DOHH2 (cell line): ENCODE measurements around the gene SMOC2.

Experiments used
- H3F3A ChIP-seq: fragments of 200-600 bp; sonication (generic), shearing (Covaris generic); 2 replicates; pipeline ENCODE4 v1.6.0; 2016; ENCODE audit warnings: antibody characterized with exemption, mild to moderate bottlenecking; ENCODE audit not compliant: control insufficient read depth, insufficient read depth
- H3K27ac ChIP-seq: fragments of 200-600 bp; sonication (generic); 2 replicates; pipeline ENCODE4 v1.5.1; 2014; ENCODE audit warnings: low read depth, mild to moderate bottlenecking, low read length, moderate library complexity
- H3K27me3 ChIP-seq: fragments of 200-600 bp; sonication (generic); 2 replicates; pipeline ENCODE4 v1.6.1; 2014; ENCODE audit warnings: mild to moderate bottlenecking, low read length, mixed read lengths; ENCODE audit not compliant: control insufficient read depth
- H3K36me3 ChIP-seq: fragments of 200-600 bp; sonication (generic); 2 replicates; pipeline ENCODE4 v1.6.1; 2014; ENCODE audit warnings: mild to moderate bottlenecking, low read length, moderate library complexity, mixed read lengths; ENCODE audit not compliant: control insufficient read depth
- H3K4me1 ChIP-seq: fragments of 200-600 bp; sonication (generic); 2 replicates; pipeline ENCODE4 v1.6.1; 2014; ENCODE audit warnings: mild to moderate bottlenecking, low read length, mixed read lengths; ENCODE audit not compliant: control insufficient read depth
- H3K4me2 ChIP-seq: fragments of 200-600 bp; sonication (generic); 2 replicates; pipeline ENCODE4 v1.6.0; 2014; ENCODE audit warnings: mild to moderate bottlenecking, low read length, moderate library complexity
- H3K4me3 ChIP-seq: fragments of 200-600 bp; sonication (generic); 2 replicates; pipeline ENCODE4 v1.5.1; 2014; ENCODE audit warnings: mild to moderate bottlenecking, low read length, mixed read lengths
- H3K79me2 ChIP-seq: fragments of 200-600 bp; sonication (generic); 2 replicates; pipeline ENCODE4 v1.6.1; 2014; ENCODE audit warnings: mild to moderate bottlenecking, low read length, mixed read lengths; ENCODE audit not compliant: control insufficient read depth
- H3K9me2 ChIP-seq: fragments of 200-600 bp; sonication (generic); replicated peaks from 2 replicates; pipeline ENCODE4 v1.6.1; 2014; ENCODE audit warnings: mild to moderate bottlenecking, low read length, mixed read lengths; ENCODE audit not compliant: control insufficient read depth
- H3K9me3 ChIP-seq: fragments of 200-600 bp; sonication (generic); 2 replicates; pipeline ENCODE4 v1.6.1; 2014; ENCODE audit warnings: antibody characterized with exemption, low read length, mixed read lengths; ENCODE audit not compliant: control insufficient read depth, insufficient read depth
- H4K20me1 ChIP-seq: fragments of 200-600 bp; sonication (generic); 2 replicates; pipeline ENCODE4 v1.6.0; 2014; ENCODE audit warnings: low read depth, mild to moderate bottlenecking, antibody characterized with exemption, low read length, moderate library complexity; ENCODE audit not compliant: control insufficient read depth, insufficient read depth
- EZH2phosphoT487 ChIP-seq: fragments of 200-600 bp; sonication (generic); IDR thresholded peaks from 2 replicates; pipeline ENCODE4 v1.6.1; 2017; ENCODE audit warnings: borderline replicate concordance, mild to moderate bottlenecking, antibody characterized with exemption, low read length, moderate library complexity, mixed read lengths
- TF ChIP-seq, protein P1 (sequence below): fragments of 200-600 bp; sonication (generic); IDR thresholded peaks from one replicate; pipeline ENCODE4 v1.5.1; 2014; ENCODE audit warnings: antibody characterized with exemption, mild to moderate bottlenecking, low read depth, low read length; ENCODE audit not compliant: poor library complexity, severe bottlenecking

SMOC2 gene

DNA sequence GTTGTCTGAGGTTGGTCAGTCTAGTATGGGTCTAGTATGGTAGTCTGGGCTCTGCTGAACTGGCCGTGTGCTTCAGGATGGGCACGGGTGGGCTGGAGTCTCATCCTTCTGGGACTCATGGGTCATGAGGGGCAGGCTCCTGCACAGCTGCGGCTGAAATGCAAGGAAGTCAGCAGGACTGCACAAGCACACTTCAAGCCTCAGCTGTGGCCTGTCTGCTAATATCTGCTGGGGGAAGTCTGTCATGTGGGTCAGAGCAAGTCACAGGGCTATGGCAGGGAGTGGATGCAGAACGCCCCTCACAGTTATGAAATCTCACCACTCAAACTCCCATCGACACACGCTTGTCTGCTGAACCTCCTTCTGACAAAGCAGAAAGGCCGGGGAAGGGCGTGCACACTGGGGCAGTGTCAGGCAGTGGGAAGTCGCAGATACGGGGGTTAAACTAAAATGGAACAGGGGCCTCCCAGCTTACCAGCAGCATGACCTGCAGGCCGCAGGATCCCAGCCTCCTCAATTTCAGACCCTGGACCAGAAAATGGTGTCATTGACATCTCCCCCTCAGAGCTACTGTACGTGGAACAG, 229.5 kb downstream of the SMOC2 start:
- H3K4me3 ChIP-seq, result no peak overlapping the region
- no peaks in the 10 kb centered on the region for H4K20me1 ChIP-seq
- H3F3A ChIP-seq, result no peaks in the 10 kb centered on the region
- TF ChIP-seq, protein P1, sequence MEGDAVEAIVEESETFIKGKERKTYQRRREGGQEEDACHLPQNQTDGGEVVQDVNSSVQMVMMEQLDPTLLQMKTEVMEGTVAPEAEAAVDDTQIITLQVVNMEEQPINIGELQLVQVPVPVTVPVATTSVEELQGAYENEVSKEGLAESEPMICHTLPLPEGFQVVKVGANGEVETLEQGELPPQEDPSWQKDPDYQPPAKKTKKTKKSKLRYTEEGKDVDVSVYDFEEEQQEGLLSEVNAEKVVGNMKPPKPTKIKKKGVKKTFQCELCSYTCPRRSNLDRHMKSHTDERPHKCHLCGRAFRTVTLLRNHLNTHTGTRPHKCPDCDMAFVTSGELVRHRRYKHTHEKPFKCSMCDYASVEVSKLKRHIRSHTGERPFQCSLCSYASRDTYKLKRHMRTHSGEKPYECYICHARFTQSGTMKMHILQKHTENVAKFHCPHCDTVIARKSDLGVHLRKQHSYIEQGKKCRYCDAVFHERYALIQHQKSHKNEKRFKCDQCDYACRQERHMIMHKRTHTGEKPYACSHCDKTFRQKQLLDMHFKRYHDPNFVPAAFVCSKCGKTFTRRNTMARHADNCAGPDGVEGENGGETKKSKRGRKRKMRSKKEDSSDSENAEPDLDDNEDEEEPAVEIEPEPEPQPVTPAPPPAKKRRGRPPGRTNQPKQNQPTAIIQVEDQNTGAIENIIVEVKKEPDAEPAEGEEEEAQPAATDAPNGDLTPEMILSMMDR, result no peak
- H3K9me2 ChIP-seq, result no peaks in the 10 kb centered on the region
- H3K9me3 ChIP-seq, result no peaks in the 10 kb centered on the region
- no peaks in the 10 kb centered on the region for H3K36me3 ChIP-seq
- no peak overlapping the region for H3K27ac ChIP-seq
- H3K4me2 ChIP-seq, result no peak overlapping the region
- no peaks in the 10 kb centered on the region for H3K27me3 ChIP-seq
- H3K79me2 ChIP-seq, result no peaks in the 10 kb centered on the region
- H3K4me1 ChIP-seq, result no peaks in the 10 kb centered on the region

DNA sequence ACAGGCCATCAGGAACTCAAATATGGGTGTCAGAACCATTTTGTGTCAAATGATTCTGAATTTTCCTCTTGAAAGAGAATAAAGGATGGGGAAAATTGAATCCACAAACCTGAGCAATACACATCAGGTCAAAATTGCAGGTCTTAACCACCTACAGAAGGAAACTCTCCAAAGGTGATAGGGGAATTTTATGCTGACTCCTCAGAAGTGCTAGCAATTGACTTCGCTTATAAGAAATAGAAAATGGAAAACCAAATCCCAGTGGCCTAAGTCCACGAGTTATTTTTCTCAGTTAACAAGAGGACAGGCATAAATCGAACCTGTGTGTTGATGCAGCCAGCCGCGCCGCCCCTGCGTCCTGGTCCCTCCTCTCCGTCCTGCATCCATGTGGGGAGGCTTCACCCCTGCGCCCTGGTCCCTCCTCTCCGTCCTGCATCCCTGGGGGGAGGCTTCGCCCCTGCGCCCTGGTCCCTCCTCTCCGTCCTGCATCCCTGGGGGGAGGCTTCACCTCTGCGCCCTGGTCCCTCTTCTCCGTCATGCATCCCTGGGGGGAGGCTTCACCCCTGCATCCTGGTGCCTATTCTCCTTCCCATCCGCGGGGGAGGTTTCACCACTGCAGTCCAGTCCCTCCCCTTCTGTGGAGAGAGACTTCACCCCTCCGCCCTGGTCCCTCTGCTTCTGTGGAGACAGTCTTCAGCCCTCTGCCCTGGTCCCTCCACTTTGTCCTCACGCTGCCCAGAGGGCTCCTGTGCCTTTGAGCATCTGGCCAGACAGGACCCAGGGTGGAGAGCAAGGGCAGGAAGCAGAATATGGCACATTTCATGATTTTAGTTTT, 230.3 kb downstream of the SMOC2 start:
- Histone ChIP-seq H3K4me3 (no peak overlapping the region), H3K9me2 (no peaks in the 10 kb centered on the region), H3K36me3 (no peaks in the 10 kb centered on the region), H3K4me2 (no peak overlapping the region), H3K27ac (no peak overlapping the region), H4K20me1 (no peaks in the 10 kb centered on the region), H3K4me1 (no peaks in the 10 kb centered on the region), H3K9me3 (no peaks in the 10 kb centered on the region), H3K27me3 (no peaks in the 10 kb centered on the region), H3K79me2 (no peaks in the 10 kb centered on the region), H3F3A (no peaks in the 10 kb centered on the region)
- no peak for TF ChIP-seq EZH2phosphoT487
- TF ChIP-seq, protein P1, result no peak

DNA sequence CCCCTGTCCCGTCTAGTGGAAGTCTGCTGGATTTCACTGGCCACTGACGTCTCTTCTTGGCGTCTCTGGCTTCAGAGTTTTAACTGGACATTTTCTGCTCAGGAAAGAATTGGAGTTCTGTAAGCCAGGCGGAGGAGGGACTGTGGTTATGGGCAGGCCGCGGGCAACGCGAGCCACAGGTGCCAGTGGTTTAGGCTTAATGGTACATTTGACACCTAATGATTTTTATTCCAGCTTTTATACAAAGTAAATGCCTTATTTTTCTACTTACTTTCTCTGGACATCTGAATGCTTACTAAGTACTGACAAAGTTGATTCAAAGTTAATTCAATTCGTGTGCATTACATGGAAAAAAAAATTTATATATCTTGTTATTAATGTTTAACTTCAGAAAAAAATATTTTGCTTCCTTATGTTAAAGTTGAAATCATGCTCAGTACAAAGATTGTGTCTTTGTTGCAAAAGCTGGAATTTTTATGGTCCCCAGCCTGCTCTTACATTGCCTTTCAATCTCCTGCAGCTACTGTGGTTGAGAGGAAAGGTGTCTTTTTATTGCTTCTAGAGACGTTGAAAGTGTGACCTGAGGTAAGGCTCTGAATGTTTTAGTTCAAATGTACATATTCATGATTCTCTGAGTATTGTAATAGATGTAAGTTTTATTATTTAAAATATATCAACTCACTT, 231.0 kb downstream of the SMOC2 start:
- Histone ChIP-seq H3K27me3 (no peaks in the 10 kb centered on the region), H3F3A (no peaks in the 10 kb centered on the region), H3K9me2 (no peaks in the 10 kb centered on the region), H3K4me1 (no peaks in the 10 kb centered on the region), H3K36me3 (no peaks in the 10 kb centered on the region), H3K9me3 (0 out of 2 replicates have a peak, but pooled peaks cover 3% of the 10 kb centered on the region), H3K4me2 (no peak overlapping the region), H3K79me2 (no peaks in the 10 kb centered on the region), H3K27ac (no peak overlapping the region), H4K20me1 (no peaks in the 10 kb centered on the region), H3K4me3 (no peak overlapping the region)
- TF ChIP-seq, protein P1, result no peak
- no peak for TF ChIP-seq EZH2phosphoT487
